Cardiac fibroblast (primary cell): ENCODE measurements around the gene CAPN9.

Experiments
- DNase-seq, 2 donors: peaks; one replicate each; pipeline versions ENCODE4 v3.0.0 to v3.0.0-alpha.2; 2010; ENCODE audit warnings: low read depth in 2 of 2
- H3K4me3 ChIP-seq, 2 donors: replicated peaks in 1 of 2; 1 replicate in 1 of 2; 2 replicates in 1 of 2; pipeline ENCODE4 v1.5.1; 2011; ENCODE audit warnings: low read depth in 2 of 2, low read length in 2 of 2, mild to moderate bottlenecking in 2 of 2, moderate library complexity in 1 of 2
- CTCF ChIP-seq: IDR thresholded peaks from one replicate; pipeline ENCODE4 v1.5.1; 2011; ENCODE audit warnings: low read depth, mild to moderate bottlenecking, low read length, inconsistent platforms

Gene CAPN9

GRCh38 chr1:230848235-230848634 lies 101.0 kb downstream of the CAPN9 start:
- TF ChIP-seq CTCF, result no peak
- DNase-seq, result no peak

GRCh38 chr1:230849451-230850224 lies 102.5 kb downstream of the CAPN9 start:
- no peak for TF ChIP-seq CTCF
- peak; percentile 94 to 95 for DNase-seq
- H3K4me3 ChIP-seq, result no peak overlapping the region

More at GRCh38 chr1:230848235-230848634, 101.0 kb downstream of the CAPN9 start:
- no peak overlapping the region for H3K4me3 ChIP-seq

- H3K4me3 ChIP-seq, result no peak overlapping the region
- DNase-seq, result no peak
- no peak for TF ChIP-seq CTCF
Observed at GRCh38 chr1:230850547-230850946, 103.4 kb downstream of the CAPN9 start.

GRCh38 chr1:230851291-230851691 lies 104.1 kb downstream of the CAPN9 start:
- TF ChIP-seq CTCF, result no peak
- peak; percentile 60 to 73 for DNase-seq
- H3K4me3 ChIP-seq, result no peak overlapping the region
